GM12878 (cell line): ENCODE measurements around the gene ARF3. TPM values are rescaled to one million over a fixed set of nuclear protein-coding genes. Genes with fewer than 3 reads are reported as not detected.

Experiments
- ATAC-seq: fragments of 200-7000 bp; cut with Tn5 transposase; 3 replicates; pipeline ENCODE4 v1.9.1; 2020; ENCODE audit warnings: mild to moderate bottlenecking, moderate library complexity
- BruUV-seq: library from RNA; stranded (reverse); fragments of 400-500 nt; replicated peaks from 2 replicates; lab custom pipeline; 2021; lab: Mats Ljungman, UMichigan
- CTCF ChIA-PET: fragments of 300-600 bp; sonication (Branson Sonifier 250); formaldehyde crosslinking; extraction: SDS; loops from one replicate; lab custom pipeline; 2021; ENCODE audit warnings: inconsistent platforms; lab: Yijun Ruan, JAX
- POLR2A ChIA-PET: fragments of 350-600 bp; formaldehyde crosslinking; extraction: SDS; loops from one replicate; lab custom pipeline; 2021; ENCODE audit warnings: inconsistent platforms; lab: Charles Lee
- RAD21 ChIA-PET: fragments of 300-600 bp; sonication (Branson Sonifier 250); formaldehyde crosslinking; loops from one replicate; lab custom pipeline; 2023; ENCODE audit warnings: antibody characterized with exemption; ENCODE audit not compliant: unreplicated experiment; lab: Charles Lee
- SMC1A ChIA-PET: fragments of 300-600 bp; sonication (Branson Sonifier 250); formaldehyde crosslinking; loops from one replicate; lab custom pipeline; 2023; ENCODE audit not compliant: unreplicated experiment, uncharacterized antibody; lab: Charles Lee
- DNase-seq: peaks from one replicate; pipeline ENCODE4 v3.0.0-alpha.2; 2011; ENCODE audit warnings: low read depth, low spot score
- FAIRE-seq: peaks from 3 replicates; lab custom pipeline; 2011; peaks lifted over from hg19 to GRCh38; lab: Jason Lieb, UNC
- H2AFZ ChIP-seq: 2 replicates; pipeline ENCODE4 v1.6.0; 2011; ENCODE audit warnings: low read depth, low read length, control low read depth; ENCODE audit not compliant: control insufficient read depth
- H3K27ac ChIP-seq: 2 replicates; pipeline ENCODE4 v1.5.1; 2011; ENCODE audit warnings: control low read depth; ENCODE audit not compliant: control insufficient read depth, insufficient read depth
- H3K27me3 ChIP-seq, 2 experiments: replicated peaks in 1 of 2; 2 replicates each; pipeline versions ENCODE4 v1.6.0 to v1.6.1; 2011; ENCODE audit warnings: low read length in 1 of 2; ENCODE audit not compliant: control insufficient read depth in 2 of 2, insufficient read depth in 2 of 2
- H3K36me3 ChIP-seq, 2 experiments: 2 replicates each; pipeline ENCODE4 v1.5.1; 2011; ENCODE audit warnings: low read length in 1 of 2; ENCODE audit not compliant: control insufficient read depth in 2 of 2, insufficient read depth in 2 of 2
- H3K4me1 ChIP-seq: 2 replicates; pipeline ENCODE4 v1.6.1; 2011; ENCODE audit warnings: mild to moderate bottlenecking, low read length, moderate library complexity, mixed read lengths; ENCODE audit not compliant: control insufficient read depth, insufficient read depth
- H3K4me2 ChIP-seq: 2 replicates; pipeline ENCODE4 v1.6.0; 2011; ENCODE audit warnings: control low read depth; ENCODE audit not compliant: control insufficient read depth, insufficient read depth
- H3K4me3 ChIP-seq: fragments of 200-600 bp; sonication (generic); 2 replicates; pipeline ENCODE4 v1.5.1; 2016
- H3K79me2 ChIP-seq: 2 replicates; pipeline ENCODE4 v1.6.0; 2011; ENCODE audit warnings: low read length; ENCODE audit not compliant: control insufficient read depth, insufficient read depth
- H3K9ac ChIP-seq: 2 replicates; pipeline ENCODE4 v1.8.0; 2011; ENCODE audit warnings: low read length, control low read depth, mixed read lengths; ENCODE audit not compliant: control insufficient read depth, insufficient read depth
- H3K9me3 ChIP-seq: replicated peaks from 3 replicates; pipeline ENCODE4 v1.5.1; 2011; ENCODE audit warnings: mild to moderate bottlenecking, low read length; ENCODE audit not compliant: control insufficient read depth, insufficient read depth
- H4K20me1 ChIP-seq: 2 replicates; pipeline ENCODE4 v1.6.0; 2011; ENCODE audit not compliant: control insufficient read depth, insufficient read depth
- HCFC1 ChIP-seq: fragments of 150-350 bp; IDR thresholded peaks from 2 replicates; pipeline ENCODE4 v1.6.1; 2014; ENCODE audit warnings: low read length
- HDAC6 ChIP-seq: fragments of 200-600 bp; sonication (generic); IDR thresholded peaks from one replicate; pipeline ENCODE4 v1.8.0; 2017; ENCODE audit warnings: antibody characterized with exemption; ENCODE audit not compliant: unreplicated experiment
- IKZF2 ChIP-seq, 2 experiments: fragments of 450-650 bp; IDR thresholded peaks; 2 replicates each; pipeline ENCODE4 v1.6.1; 2017; ENCODE audit warnings: mild to moderate bottlenecking in 2 of 2, moderate library complexity in 2 of 2
- IRF4 ChIP-seq: IDR thresholded peaks from 2 replicates; pipeline ENCODE4 v1.6.1; 2011; ENCODE audit warnings: low read depth, low read length
- JUNB ChIP-seq: IDR thresholded peaks from 2 replicates; pipeline ENCODE4 v1.6.1; 2016; ENCODE audit warnings: antibody characterized with exemption, mild to moderate bottlenecking
- MTA2 ChIP-seq: fragments of 450-650 bp; IDR thresholded peaks from 2 replicates; pipeline ENCODE4 v1.6.1; 2016; ENCODE audit warnings: low read depth, mild to moderate bottlenecking, moderate library complexity
- NBN ChIP-seq: fragments of 450-650 bp; IDR thresholded peaks from 2 replicates; pipeline ENCODE4 v1.6.1; 2016
- NFXL1 ChIP-seq: fragments of 450-650 bp; IDR thresholded peaks from 2 replicates; pipeline ENCODE4 v1.6.1; 2017; ENCODE audit warnings: antibody characterized with exemption, mild to moderate bottlenecking, borderline replicate concordance
- NR2C2 ChIP-seq: IDR thresholded peaks from 2 replicates; pipeline ENCODE4 v1.6.1; 2011; ENCODE audit warnings: borderline replicate concordance, low read depth; ENCODE audit not compliant: control insufficient read depth, insufficient read length
- ZBTB40 ChIP-seq: fragments of 450-650 bp; IDR thresholded peaks from 2 replicates; pipeline ENCODE4 v1.6.1; 2016; ENCODE audit warnings: mild to moderate bottlenecking, moderate library complexity, borderline replicate concordance
- ZZZ3 ChIP-seq: IDR thresholded peaks from 2 replicates; pipeline ENCODE4 v1.6.1; 2011; ENCODE audit warnings: low read depth; ENCODE audit not compliant: control insufficient read depth, insufficient read length
- WGBS: methylation state at CpG from one replicate; pipeline ENCODE4 v1.1.6; 2016; ENCODE audit warnings: low lambda C conversion rate; ENCODE audit not compliant: insufficient replicate concordance, insufficient coverage; ENCODE audit errors: missing lambda C conversion rate; 5-methylcytosine and 5-hydroxymethylcytosine counted together
- in situ Hi-C: fragments of 300-500 bp; cut with MboI; formaldehyde crosslinking; loops from 9 replicates; pipeline ENCODE4 v1.14.3; 2018; ENCODE audit warnings: mixed read lengths
- intact Hi-C: fragments of 100-400 bp; cut with micrococcal nuclease; formaldehyde crosslinking; loops from one replicate; pipeline ENCODE4 v1.14.2; 2022; ENCODE audit not compliant: unreplicated experiment
- polyA plus RNA-seq, 11 experiments: library from polyadenylated mRNA; depleted of rRNA in 4 of 11; unstranded in 6 of 11; stranded (reverse) in 5 of 11; fragments of >200 nt; fragmentation: Nextera tagmentation in 4 of 11; fragmentation: Illumina TruSeq in 1 of 11; extraction: Ambion mirVana in 4 of 11; extraction: Trizol in 1 of 11; gene quantifications; 1 replicate in 1 of 11; 2 replicates in 10 of 11; pipeline versions ENCODE4 v1.2.1 to v1.2.3, GENCODE V29; 2011 to 2016; ENCODE audit warnings: inconsistent platforms in 2 of 11, missing spikeins in 2 of 11, low read depth in 1 of 11
- total RNA-seq, 4 experiments: library from RNA; depleted of rRNA in 3 of 4; stranded (reverse); fragments of >200 nt in 3 of 4; fragmentation: Illumina TruSeq in 1 of 4; extraction: Trizol in 1 of 4; gene quantifications; 2 replicates each; pipeline versions ENCODE4 v1.2.1 to v1.2.3, GENCODE V29; 2013 to 2021

ARF3 gene
- total and polyA plus RNA-seq, 10 of the 15 experiments (the other 5 are each of a cell fraction or from before 2014, with no cell fraction given): 8.7 to 263 (median 74.4) TPM

GRCh38 chr12:48903363-48903981 is 53.8 kb downstream of the ARF3 start:
- in situ Hi-C loops: no loop called here
- H3K9me3 ChIP-seq: no peaks in the 10 kb centered on the region
- 74% methylated on average over 20 of the region's 20 CpGs for WGBS
- TF ChIP-seq IKZF2 (IDR thresholded peaks at IDR 0.05): no peak
- TF ChIP-seq NBN: 0 out of 2 replicates have a peak, but pooled peaks have one; percentile 33
- peak overlapping the region; percentile 74 for H3K4me2 ChIP-seq
- ChIA-PET SMC1A (interaction anchor here (0.7 to 4.5 kb wide), 12 partner anchors 11 to 85 kb away, joined by 3 to 20 read pairs (median 4); partner anchors contain the start of genes ARF3, DDX23, FKBP11 and RND1), POLR2A (interaction anchor here (0.9 to 5.5 kb wide), 5 partner anchors 38 to 207 kb away, joined by 3 to 36 read pairs (median 5); partner anchors contain the start of genes ARF3, LMBR1L and RND1), CTCF (interaction anchor here (0.6 to 7.0 kb wide), 36 partner anchors 10 to 293 kb away, joined by 3 to 112 read pairs (median 6); partner anchors contain the start of genes DDX23, FKBP11, RND1 and WNT1), RAD21 (interaction anchor here (1.5 to 6.3 kb wide), 4 partner anchors 12 to 85 kb away, joined by 3 to 49 read pairs (median 10); partner anchors contain the start of gene DDX23)
- peak overlapping the region; percentile 31 for H2AFZ ChIP-seq
- no peak for DNase-seq
- no peaks in the 10 kb centered on the region for H4K20me1 ChIP-seq
- no peak overlapping the region for H3K9ac ChIP-seq
- no peaks in the 10 kb centered on the region; a peak in 1 of 4 replicates for H3K27me3 ChIP-seq
- no peak for FAIRE-seq
- ATAC-seq: peak; percentile 52
- H3K79me2 ChIP-seq: no peaks in the 10 kb centered on the region
- BruUV-seq: no TSS peak
- H3K27ac ChIP-seq: no peak overlapping the region
- 0 out of 2 replicates have a peak overlapping the region, but pooled peaks have one; percentile 22 for H3K4me3 ChIP-seq
- intact Hi-C loops: loop anchor here (5.0 kb wide), 1 partner anchor 94 kb away; the partner anchor contains the start of gene DDN
- H3K4me1 ChIP-seq: peaks cover 8% of the 10 kb centered on the region; the same call in 1 of the 2 replicates
- no peaks in the 10 kb centered on the region for H3K36me3 ChIP-seq

GRCh38 chr12:48901278-48901677 is 56.0 kb downstream of the ARF3 start:
- FAIRE-seq (peak; percentile 96), DNase-seq (peak; percentile 27), ATAC-seq (peak; percentile 86)
- Histone ChIP-seq H3K36me3 (no peaks in the 10 kb centered on the region), H3K9me3 (no peaks in the 10 kb centered on the region), H2AFZ (no peak overlapping the region), H3K79me2 (no peaks in the 10 kb centered on the region), H3K27ac (no peak overlapping the region), H3K9ac (no peak overlapping the region), H3K27me3 (no peaks in the 10 kb centered on the region; a peak in 1 of 4 replicates), H3K4me1 (peaks cover 8% of the 10 kb centered on the region; the same call in 1 of the 2 replicates), H3K4me3 (no peak overlapping the region), H4K20me1 (no peaks in the 10 kb centered on the region), H3K4me2 (no peak overlapping the region)
- SMC1A ChIA-PET: interaction anchor here (1.0 to 4.5 kb wide), 10 partner anchors 9 to 116 kb away, joined by 3 to 44 read pairs (median 6); partner anchors contain the start of genes DDX23 and RND1
- in situ Hi-C loops: no loop called here
- intact Hi-C loops: loop anchor here (2.0 to 5.0 kb wide), 2 partner anchors 48 to 96 kb away; partner anchors contain the start of genes DDN and DDX23
- POLR2A ChIA-PET: interaction anchor here (0.6 to 5.5 kb wide), 9 partner anchors 10 to 927 kb away, joined by 3 to 36 read pairs (median 5); partner anchors contain the start of genes DDX23, FKBP11, NCKAP5L and RND1
- CTCF ChIA-PET: interaction anchor here (0.6 to 7.0 kb wide), 26 partner anchors 9 to 1121 kb away, joined by 3 to 112 read pairs (median 3); partner anchors contain the start of genes DDX23, RND1 and WNT1
- RAD21 ChIA-PET: interaction anchor here (0.7 to 6.3 kb wide), 9 partner anchors 11 to 116 kb away, joined by 3 to 49 read pairs (median 4); partner anchors contain the start of genes DDX23 and FKBP11
- WGBS: 0% methylated on average over 2 of the region's 2 CpGs
- no TSS peak for BruUV-seq
- no peak for TF ChIP-seq NR2C2
- no peak for TF ChIP-seq HDAC6
- TF ChIP-seq HCFC1: no peak
- no peak for TF ChIP-seq NFXL1
- 0 out of 2 replicates have a peak, but pooled peaks have one; percentile 28 for TF ChIP-seq MTA2
- peak; percentile 44; the same call in 1 of the 2 replicates for TF ChIP-seq ZBTB40
- TF ChIP-seq ZZZ3: no peak
- TF ChIP-seq IRF4: peak; percentile 88
- peak; percentile 84 for TF ChIP-seq JUNB
